Inferior parietal cortex (tissue), 1 donor: Measurements from ENCODE around the gene ECT2.
"Not testable (repeated sequence)": the region's sequence is repeated elsewhere in the genome, so short reads cannot be mapped to it uniquely, and the experiment has no call there.

Experiments
- DNase-seq: peaks from one replicate; pipeline ENCODE4 v3.0.0-alpha.2; 2016; ENCODE audit errors: extremely low spot score

ECT2 gene

DNA sequence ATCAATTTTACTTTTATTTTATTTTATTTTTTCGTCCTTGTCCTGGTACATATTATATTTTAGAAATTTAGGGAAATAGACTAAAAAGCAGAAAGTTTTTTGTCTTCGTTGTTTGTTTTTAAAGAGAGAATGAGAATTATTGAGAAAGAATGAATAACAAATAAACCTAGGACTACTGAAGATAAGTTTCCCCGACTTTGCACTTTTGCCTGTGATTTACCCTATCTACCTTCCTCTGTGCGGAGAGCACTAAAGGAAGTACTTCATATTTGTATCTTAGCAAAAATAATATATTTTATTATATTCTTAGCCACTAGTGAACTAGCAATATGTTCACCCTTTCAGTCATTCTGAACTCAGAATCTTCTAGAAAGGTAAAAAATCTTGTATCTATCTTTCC, 60.6 kb downstream of the ECT2 start:
- no peak for DNase-seq

DNA sequence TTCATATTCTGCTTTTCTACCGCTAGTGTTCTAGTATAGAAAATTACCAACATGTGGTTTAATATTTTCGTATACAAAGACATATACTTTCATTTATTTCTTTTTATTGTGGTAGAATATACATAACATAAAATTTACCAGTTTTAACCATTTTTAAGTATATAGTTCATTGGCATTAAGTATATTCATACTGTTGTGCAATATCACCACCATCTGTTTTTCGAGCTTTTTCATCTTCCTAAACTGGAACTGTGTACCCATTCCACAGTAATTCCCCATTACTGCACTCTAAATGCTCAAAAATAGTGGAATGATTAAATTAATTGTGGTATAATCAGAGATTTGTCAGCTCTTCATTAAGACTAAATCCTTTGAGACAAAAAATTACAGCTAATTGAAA, 62.9 kb downstream of the ECT2 start:
- no peak for DNase-seq

DNA sequence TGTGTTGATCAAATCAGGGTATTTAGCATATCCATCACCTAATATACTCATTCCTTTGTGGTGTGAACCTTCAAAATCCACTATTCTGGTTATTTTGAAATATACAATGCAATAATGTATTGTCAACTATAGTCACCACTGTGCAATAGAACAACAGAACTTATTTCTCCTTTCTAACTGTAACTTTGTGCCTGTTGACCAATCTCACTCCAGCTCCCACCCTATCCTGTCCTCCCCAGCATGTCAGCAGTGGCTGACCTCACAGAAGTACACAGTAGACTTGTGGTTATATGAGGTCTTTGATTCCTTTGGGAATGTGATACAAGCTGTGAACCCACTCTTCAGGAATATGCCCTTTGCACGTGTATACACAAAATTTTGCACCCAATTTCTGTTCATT, 64.2 kb downstream of the ECT2 start:
- DNase-seq: no peak

DNA sequence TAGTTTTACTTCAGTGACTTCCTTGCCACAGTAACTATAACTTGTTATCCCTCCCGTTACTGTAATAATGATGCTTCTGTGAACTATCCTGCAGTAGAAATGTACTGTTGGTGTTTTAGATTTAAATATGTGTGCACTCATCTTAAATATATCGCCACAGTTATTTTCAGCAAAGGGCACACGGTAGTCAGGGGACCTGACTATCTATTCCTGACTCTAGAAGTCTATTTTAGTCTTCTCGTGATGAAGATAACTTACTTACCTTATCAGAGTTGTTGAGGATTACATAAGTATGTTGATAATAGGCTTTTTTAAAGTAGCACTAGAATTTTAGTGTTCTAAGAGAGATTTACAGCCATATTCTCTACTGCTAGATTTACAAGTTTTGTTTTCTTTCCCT, 65.3 kb downstream of the ECT2 start:
- DNase-seq: no peak

DNA sequence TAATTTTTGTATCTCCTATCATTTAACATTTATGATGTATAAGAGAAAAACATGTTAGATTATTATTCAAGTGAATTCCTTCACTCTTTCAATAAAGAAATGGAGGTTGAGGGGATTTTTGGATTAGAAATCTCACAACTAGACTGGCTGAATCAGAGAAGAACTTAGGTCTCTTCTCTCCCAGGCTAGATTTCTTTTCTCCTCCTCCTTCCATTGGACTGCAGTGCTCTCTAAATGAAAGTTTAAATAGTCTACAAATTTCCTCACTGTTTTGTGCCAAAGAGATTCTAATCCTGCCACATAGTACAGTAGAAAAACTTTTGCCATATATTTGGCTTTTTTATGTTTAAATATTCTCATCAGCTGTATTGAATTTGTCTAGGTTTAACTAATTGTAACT, 65.8 kb downstream of the ECT2 start:
- no peak for DNase-seq

DNA sequence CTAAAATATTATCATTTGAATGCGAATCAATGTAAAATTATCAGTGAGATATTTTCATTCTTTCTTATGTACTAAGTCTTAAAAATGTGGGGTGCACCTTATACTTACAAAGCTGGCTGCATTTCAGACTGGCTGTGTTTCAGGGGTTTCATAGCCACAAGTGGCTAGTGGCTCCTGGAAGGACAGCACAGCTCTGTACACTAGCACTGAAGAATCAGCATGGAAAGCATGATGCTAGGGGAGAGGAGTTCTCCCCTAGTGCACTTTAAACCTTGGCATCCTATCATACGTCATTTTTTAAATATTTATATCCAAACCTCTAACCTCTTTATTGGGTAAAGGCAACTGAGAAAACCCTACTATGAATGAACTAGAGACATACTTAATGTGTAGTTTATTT, 66.4 kb downstream of the ECT2 start:
- no peak for DNase-seq

DNA sequence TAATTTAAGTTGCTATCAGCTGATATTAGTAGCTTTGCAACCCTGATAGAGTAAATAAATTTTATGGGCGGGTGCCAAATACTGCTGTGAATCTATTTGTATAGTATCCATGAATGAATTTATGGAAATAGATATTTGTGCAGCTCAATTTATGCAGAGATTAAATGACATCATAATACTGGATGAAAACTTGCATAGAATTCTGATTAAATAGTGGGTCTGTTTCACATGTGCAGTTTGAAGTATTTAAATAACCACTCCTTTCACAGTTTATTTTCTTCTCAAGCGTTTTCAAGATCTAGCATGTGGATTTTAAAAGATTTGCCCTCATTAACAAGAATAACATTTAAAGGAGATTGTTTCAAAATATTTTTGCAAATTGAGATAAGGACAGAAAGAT, 70.0 kb downstream of the ECT2 start:
- DNase-seq: no peak

DNA sequence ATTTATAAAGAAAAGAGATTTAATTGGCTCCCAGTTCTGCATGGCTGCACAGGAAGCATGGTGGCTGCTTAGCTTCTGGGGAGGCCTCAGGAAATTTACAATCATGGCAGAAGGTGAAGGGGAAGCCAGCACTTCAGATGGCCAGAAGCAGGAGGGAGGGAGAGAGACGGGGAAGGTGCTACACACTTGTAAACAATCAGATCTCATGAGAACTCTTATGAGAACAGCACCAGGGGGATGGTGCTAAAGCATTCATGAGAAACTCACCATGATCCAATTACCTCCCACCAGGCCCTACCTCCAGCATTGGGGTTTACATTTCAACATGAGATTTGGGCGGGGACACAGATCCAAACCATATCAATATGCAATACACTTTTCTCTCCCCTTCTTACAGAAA, 73.7 kb downstream of the ECT2 start:
- no peak for DNase-seq

DNA sequence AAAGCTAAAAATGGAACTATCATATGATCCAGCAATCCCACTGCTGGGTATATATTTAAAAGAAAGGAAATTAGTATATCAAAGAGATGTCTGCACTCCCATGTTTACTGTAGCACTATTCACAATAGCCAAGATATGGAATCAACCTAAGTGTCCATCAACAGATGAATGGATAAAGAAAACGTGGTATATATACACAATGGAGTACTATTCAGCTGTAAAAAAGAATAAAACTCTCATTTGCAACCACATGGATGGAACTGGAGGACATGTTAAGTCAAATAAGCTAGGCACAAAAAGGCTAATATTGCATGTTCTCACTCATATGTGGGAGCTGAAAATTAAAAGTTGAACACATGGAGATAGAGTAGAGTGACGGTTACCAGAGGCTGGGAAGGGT, 76.7 kb downstream of the ECT2 start:
- not testable (repeated sequence) for DNase-seq

DNA sequence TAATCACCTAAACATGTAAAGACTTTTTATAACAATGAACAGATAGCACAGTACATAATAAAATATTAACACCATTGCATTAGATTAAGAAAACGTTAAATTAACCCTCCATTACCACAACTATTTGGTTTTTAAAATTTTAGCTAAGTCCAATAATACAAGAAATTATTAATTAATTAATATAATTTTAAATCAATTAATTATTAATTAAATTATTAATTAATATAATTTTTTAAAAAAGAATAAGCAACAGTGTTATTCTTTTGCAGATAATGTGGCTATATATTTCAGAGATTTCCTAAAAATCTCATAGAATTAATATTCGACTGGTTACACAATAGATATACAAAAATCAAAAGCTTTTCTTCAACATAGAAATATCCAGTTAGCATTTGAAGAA, 82.5 kb downstream of the ECT2 start:
- DNase-seq: no peak

DNA sequence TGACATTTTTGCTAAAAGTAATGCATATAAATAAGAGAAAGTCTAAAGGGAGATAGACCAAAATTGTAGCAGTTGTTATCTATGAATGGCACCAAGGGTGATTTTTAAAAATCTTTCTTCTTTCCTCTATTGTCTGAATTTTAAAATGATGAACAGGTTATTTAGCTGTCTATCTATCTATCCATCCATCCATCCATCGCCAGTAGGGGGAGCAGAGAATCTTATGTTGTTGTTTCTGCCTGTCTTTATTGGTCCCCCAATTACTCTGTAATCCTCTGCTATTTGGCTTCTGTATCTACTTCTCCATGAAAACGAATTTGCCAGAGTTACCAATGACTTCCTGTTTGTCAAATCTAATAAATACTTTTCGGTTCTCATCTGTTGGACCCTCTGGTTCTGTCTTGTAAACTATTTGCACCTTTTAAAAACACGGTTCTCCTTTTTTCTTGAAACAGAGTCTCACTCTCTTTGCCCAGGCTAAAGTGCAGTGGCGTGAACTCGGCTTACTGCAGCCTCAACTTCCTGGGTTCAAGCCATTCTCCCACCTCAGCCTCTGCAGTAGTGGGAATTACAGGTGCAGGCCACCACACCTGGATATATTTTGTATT, 86.0 kb downstream of the ECT2 start:
- DNase-seq: peak; percentile 53

DNA sequence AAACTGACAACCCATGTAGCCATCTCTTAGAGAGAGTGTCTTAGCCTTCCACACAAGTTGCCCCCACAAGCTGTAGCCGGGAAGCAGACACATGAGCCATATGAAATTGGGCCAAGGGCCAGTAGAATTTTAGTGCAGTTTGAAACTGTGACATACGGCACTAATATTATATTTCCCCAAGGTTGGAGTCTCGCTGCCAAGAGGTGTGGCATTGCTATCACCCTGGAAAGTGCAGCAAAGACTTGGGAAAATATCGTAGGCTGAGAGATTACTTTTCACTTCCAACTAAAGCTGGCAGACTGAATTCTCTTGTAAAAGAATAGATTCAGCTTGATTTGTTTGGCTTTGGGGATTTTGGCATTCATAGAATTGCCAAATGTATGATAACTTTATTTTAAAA, 89.2 kb downstream of the ECT2 start:
- no peak for DNase-seq

DNA sequence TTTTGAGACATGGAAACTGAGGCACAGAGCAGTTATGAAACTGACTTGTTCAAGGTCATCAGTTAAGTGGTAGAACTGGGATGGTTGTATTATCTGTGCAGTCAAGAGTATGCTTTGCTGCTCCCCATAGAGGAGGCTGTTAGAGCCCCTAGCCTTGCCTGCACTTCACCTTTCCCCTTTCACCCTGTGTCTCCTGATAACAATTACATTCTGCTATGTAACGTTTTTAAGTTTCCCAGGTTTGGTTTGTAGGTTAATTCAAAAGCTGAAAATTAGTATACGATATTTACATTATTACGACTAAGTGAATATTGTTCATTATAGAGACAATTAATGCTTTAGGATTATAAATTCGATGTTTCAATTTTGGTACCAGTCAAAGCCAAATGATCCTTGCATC, 89.9 kb downstream of the ECT2 start:
- DNase-seq: no peak

DNA sequence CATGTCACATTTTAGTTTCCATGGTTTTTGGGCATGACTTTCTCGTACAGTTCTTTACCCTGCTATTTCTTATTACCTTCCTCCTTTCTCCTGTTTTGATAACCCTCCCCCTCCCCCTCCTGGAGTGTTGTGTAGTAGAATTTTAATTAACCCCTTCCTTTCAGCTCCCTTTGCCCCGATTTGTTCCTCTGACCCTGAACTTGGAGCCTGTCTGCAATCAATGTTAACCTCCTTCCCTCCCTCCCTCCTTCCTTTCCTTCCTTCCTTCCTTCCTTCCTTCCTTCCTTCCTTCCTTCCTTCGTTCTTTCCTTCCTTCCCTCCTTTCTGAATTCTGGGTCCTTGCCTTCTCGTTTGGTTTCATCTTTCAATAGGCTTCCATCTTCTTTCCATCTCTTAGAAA, 90.4 kb downstream of the ECT2 start:
- DNase-seq: no peak

DNA sequence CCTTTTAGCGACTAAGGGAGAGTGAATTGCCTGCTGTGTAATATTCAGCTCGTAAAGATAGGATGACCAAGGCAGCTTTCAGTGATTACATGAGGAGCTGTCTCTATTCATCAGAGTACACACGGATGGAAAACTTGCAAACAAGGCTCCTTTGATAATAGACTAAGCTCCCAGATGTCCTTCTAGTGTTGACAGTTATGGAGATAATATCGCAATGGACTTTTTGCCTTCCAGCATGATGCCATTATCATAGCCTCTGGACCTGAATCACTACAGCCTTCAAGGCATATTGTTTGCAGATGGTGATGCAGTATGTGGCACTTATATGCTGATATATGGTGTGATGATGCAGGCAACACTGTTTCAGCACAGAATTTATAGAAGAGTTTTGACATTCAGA, 93.9 kb downstream of the ECT2 start:
- no peak for DNase-seq

DNA sequence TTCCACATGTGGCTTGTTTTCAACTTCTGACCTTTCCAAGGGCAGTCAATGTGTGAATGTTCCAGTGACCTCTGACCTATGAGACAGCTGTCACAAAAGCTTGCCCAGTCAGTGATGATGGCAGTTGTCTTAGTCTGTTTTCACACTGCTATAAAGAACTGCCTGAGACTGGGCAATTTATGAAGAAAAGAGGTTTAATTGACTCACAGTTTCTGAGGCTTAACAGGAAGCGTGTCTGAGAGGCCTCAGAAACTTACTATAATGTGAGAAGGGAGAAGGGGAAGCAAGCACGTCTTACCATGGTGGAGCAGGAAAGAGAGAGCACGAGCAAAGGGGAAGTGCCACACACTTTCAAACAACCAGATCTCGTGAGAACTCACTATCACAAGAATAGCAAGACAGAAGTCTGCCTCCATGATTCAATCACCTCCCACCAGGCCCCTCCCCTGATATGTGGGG, 95.6 kb downstream of the ECT2 start:
- DNase-seq: no peak

DNA sequence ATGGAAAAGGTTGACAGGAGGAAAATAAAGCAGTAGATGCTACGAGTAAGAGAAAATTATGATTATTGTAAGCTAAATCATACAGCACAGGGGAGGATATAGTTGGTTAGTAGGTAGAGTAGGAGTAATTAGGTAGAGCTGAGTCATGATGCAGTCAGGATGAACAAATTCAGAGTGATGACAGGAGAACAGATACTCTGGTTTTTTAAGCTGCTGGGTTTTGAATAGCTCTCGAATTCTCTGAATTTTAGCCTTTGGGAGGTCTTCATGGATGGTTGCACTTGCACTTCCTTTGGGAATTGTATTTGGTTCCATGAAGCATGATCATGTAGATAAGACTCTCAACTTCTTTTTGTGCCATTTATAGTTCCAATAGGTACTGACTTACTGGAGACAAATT, 96.2 kb downstream of the ECT2 start:
- no peak for DNase-seq

DNA sequence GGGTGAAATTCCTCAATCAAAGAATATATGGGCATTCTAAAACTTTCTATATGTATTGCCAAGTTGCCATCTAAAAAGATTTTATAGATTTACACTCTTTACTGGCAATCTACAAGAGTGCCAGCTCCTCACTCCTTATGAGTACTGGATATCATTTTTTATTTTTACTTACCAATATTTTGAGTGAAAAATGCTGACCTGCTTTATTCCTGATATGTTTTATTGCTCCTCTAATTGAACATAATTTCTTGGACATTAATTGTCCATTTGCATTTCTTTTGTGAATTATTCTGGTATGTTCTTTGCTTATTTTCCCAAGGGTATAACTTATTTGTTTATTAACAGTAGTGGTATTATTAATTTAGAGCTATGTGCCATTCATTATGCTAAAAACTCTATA, 96.8 kb downstream of the ECT2 start:
- DNase-seq: no peak

DNA sequence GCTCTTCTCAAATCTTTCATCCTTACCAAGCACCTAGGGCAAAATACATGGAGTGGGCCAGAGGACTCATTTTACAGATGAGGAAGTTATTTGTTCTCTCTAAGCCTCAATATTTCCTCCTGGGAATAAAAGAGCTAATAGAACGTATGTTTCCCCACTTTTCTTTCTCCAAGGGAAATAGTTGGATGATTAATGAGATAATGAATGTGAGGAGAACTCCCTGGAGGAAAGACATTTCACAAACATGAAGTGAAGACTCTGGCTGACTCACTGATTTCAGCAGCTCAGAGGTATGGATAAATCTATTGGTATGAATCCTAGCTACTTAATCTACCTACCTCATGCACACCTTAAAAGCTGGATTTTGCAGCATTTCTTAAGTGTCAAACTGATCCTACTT, 98.4 kb downstream of the ECT2 start:
- no peak for DNase-seq

DNA sequence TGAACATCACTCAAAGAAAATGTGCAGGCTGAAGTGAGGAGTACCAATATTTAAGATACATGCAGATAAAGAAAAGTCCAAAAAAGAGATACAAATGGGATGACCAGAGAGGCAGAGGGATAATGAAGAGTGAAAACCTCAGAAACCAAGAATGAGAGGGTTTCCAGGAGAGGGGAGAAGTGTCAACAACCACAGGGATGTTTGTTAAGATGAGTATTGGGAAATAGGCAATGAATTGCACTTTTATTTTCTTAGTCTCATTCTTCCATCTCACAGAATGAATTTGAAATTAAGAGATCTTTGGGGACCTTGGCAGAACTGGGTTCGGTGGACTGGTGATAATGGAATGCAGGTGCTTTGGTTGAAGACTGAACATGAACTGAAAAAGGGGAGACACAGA, 102.5 kb downstream of the ECT2 start:
- no peak for DNase-seq

DNA sequence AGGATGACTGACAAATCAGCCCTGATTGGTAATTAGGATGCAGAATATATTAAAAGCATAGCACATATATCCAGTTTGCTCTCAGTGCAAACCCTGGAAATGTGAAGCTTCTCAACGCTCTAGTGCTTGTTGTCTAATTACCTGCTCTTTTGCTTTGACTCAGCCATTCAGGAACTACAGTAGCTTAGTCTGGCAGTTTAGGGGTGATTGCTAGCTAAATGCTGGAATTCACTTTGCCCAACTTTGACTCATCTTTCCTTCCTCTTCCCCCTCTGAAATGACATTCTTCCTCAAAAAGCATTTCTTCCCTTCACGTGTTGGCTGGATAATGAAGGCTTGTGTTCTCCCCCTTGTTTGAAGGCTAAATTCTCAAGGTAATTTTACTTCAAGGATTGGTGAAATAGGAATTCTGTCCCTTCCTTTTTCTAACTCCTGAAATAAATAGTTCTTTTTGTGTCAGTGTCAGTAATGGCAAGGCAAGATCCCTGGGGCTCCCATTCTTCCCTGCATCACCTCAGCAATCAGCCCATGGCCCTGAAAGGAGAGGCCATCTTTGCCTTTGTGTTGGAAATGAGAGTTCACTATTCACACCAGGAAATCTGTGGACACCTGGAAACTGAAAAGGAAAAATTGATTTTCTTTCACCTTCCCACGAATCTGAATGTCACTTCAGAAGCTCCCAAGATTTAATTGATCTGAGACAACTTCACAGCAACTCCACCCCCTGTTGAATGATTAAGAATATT, 103.6 kb downstream of the ECT2 start:
- no peak for DNase-seq

DNA sequence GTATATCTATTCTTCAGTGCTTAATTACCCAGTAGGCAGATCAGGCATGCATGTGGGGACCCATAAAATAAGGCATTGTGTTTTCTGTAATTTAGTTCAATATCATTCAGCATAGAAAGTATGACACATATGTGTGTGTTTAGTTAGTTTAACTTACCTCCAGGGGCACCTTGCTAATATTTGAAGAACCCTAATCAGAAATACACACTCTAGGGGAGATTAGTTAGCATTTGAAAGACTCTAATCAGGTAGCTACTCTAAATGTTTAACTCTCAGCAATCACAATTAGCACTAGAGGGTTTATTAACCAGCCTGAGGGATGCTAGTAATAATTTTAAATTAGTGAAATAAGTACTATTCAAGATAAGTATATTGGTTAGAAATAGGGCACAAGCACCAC, 104.5 kb downstream of the ECT2 start:
- no peak for DNase-seq

DNA sequence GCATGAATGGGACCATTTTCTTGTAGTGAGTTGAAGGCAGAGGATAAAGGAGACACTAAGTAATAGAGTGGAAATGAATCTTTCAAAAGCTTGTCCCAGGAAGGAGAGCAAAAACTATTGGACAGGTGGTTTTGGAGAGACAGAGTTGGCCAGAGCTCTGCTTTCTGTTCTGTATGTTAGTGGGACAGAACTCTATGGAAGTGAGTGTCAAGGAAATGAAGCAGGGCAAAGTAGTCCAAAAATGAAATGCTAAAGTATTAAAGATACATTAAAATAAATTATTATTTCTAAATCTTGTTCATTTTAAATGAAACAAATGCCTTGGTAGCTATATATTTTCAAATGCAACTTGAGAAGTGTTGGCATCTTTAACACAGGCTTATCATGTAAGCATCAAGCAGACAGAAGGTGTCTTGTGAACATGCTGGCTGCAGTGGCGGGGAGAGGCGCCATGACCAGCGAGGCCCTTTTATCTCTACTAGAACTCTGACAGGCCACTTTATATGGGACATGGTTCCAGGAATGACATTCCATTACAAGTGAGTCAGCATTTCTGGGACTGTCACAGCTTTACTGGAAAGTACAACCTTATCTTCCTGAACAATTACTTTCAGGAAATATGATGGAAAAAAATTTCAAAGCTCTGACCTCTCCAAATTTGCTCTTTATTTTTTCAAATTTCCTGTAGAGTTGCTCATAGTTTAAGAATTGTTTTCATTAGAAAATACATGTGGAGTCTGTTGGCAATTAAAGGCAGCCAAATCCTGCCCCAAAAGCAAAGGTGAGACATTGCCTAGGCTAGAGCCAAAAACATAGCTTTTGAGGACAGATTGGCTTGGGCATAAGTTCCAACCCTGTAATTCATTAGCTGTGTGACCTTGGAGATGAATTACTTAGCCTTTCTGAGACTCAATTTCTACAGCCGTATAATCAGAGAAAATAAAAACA, 106.5 kb downstream of the ECT2 start:
- no peak for DNase-seq
